GM18508 (cell line): ENCODE data around the gene OR6Q1.

ENCODE experiments used
- ATAC-seq: cut with Tn5 transposase; IDR thresholded peaks from one replicate; pipeline ENCODE4 v1.9.1; 2021; ENCODE audit warnings: moderate number of reproducible peaks; ENCODE audit not compliant: insufficient read depth, unreplicated experiment

OR6Q1 gene

GRCh38 chr11:58055806-58056401 is 25.2 kb downstream of the OR6Q1 start:
- no peak for ATAC-seq

- ATAC-seq: no peak
These were observed 26.7 kb downstream of the OR6Q1 start for GRCh38 chr11:58057481-58057880.

GRCh38 chr11:58058276-58059006 is 27.7 kb downstream of the OR6Q1 start:
- ATAC-seq: no peak

- ATAC-seq: no peak
These were observed 28.2 kb downstream of the OR6Q1 start for GRCh38 chr11:58059007-58059350.

- no peak for ATAC-seq
These were observed 29.8 kb downstream of the OR6Q1 start for GRCh38 chr11:58060535-58060934.

GRCh38 chr11:58060939-58061672 is 30.4 kb downstream of the OR6Q1 start:
- ATAC-seq: no peak

GRCh38 chr11:58061813-58062212 is 31.1 kb downstream of the OR6Q1 start:
- no peak for ATAC-seq

GRCh38 chr11:58067685-58068084 is 36.9 kb downstream of the OR6Q1 start:
- ATAC-seq: no peak

- no peak for ATAC-seq
These were observed 37.9 kb downstream of the OR6Q1 start for GRCh38 chr11:58068655-58069054.

GRCh38 chr11:58070585-58070984 is 39.8 kb downstream of the OR6Q1 start:
- no peak for ATAC-seq

GRCh38 chr11:58075781-58076180 is 45.0 kb downstream of the OR6Q1 start:
- ATAC-seq: no peak
